GM18505 (cell line): Measurements from ENCODE around the gene KLK5.

ENCODE experiments used
- ATAC-seq: cut with Tn5 transposase; IDR thresholded peaks from one replicate; pipeline ENCODE4 v1.9.1; 2021; ENCODE audit not compliant: unreplicated experiment
- POLR2A ChIP-seq: IDR thresholded peaks from 4 replicates; pipeline ENCODE4 v1.6.1; 2011; ENCODE audit warnings: borderline replicate concordance; ENCODE audit not compliant: insufficient read depth, insufficient read length; ENCODE audit errors: extremely low read depth

The KLK5 gene

DNA sequence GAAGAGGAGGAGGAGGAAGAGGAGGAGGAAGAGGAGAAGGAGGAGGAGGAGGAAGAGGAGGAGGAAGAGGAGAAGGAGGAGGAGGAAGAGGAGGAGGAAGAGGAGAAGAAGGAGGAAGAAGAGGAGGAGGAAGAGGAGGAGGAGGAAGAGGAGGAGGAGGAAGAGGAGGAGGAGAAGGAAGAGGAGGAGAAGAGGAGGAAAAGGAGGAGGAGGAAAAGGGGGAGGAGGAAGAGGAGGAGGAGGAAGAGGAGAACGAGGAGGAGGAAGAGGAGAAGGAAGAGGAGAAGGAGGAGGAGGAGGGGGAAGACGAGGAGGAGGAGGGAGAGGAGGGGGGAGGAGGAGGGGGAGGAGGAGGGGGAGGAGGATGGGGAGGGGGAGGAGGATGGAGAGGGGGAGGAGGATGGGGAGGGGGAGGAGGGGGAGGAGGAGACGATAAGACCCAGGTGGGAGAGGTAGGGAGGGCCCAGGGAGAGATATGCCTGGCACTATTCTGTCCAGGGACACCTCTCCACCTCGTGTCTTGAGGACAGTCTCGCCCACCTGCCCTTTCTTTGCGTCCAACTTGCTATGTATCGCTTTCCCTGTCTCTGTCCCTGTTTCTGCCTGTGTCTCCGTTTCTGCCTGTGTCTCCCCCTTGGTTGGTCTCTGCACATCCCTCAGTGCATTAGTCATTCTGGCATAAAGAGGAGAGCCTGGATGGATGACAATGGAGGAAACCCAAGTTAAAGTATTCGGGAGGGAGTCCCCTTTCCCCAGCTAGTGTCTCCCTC lies 7.1 kb upstream of the KLK5 start:
- TF ChIP-seq POLR2A = no peak

DNA sequence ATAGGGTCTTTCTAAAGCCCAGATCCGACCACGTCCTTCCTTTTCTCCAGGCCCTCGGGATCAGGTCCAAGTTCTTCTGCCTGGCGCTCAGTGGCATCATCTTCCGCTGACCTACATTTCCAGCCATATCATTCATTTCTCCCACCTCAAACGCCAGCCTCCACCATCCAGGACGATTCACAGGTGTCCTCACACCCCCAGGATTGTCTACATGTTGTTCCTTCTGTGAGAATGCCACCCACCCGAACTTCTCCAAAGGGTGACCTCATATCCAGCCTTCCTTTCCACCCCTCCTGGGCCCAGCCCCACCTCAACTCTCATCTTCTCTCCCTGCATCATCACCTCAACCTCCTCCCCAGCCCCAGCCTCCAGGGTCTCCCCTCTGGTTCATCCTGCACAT lies 4.7 kb upstream of the KLK5 start:
- TF ChIP-seq POLR2A = no peak
- ATAC-seq = no peak

More for the DNA sequence above, 7.1 kb upstream of the KLK5 start:
- ATAC-seq = no peak

DNA sequence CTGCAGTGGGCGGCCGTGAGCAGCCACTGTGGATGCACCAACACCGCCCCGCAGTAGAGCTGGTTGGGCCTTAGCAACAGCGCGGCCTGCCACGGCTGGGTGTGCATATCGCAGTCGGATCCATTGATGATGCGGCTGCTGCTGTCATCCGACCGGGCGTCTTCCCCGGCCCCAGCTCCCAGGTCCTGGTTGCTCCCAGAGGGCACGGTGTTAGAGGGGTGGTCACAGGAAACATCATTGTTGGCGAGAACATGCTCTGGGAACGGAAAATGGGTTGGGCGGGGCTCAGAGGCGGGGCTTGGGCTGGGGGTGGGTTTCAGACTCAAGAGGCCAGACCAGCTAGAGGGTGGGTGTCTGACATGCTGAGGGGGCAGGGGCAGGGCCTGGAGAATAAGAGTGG lies 3.0 kb downstream of the KLK5 start:
- TF ChIP-seq POLR2A = no peak
- ATAC-seq = no peak

DNA sequence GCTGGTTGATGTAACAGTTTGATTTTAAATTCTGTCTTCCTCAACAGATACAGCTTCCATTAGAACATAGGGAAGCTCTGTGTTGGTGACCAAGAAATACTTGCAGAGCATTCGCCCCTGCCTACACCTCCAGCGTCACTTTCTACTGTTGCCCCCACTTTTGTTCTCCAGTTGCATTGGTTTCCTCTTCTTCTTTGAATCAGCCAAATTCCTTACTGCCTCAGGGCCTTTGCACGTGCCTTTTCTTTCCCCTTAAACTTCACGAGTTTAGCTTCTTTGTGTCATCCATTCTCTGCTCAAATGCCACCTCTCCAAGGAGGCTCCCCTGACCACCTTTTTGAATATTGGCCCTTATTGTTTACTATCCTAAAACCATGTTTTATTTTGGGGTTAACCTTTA lies 5.7 kb downstream of the KLK5 start:
- no peak for ATAC-seq
- no peak for TF ChIP-seq POLR2A

DNA sequence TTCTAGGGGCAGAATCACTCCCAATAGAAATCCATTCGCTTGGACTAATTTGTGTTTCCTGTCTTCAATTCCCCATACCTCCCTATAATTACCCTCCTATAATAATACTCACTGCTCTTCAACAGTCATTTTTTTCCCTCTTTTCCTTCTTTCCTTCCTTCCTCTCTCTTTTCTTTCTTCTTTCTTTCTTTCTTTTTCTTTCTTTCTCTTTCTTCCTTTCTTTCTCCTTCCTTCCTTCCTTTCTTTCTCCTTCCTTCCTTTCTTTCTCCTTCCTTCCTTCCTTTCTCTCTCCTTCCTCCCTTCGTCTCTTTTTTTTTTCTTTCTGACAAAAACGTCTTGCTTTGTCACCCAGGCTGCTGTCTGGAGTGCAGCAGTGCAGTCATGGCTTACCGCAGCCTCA lies 8.0 kb downstream of the KLK5 start:
- ATAC-seq = no peak
- TF ChIP-seq POLR2A = no peak

DNA sequence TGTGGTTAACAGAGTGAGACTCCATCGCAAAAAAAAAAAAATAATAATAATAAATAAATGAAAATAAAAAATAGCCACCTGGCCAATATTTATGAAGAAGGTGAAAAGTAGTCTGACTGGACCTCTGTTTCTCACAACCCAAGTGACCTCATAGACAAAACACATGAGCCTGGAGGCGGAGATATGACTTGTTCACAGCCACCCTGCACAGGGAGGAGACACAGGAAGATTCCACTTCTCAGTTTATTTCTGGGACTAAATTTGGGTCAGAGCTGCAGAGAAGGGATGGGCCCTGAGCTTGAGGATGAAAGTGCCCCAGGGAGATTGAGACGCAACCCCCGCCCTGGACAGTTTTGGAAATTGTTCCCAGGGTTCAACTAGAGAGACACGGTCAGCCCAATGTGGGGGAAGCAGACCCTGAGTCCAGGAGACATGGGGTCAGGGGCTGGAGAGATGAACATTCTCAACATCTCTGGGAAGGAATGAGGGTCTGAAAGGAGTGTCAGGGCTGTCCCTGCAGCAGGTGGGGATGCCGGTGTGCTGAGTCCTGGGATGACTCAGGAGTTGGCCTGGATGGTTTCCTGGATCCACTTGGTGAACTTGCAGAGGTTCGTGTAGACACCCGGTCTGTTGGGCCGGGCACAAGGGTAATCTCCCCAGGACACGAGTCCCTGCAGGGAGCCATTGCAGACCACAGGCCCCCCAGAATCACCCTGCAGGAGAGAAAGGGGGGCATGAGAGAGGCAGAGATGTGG lies 9.6 kb downstream of the KLK5 start:
- ATAC-seq = no peak
- no peak for TF ChIP-seq POLR2A

DNA sequence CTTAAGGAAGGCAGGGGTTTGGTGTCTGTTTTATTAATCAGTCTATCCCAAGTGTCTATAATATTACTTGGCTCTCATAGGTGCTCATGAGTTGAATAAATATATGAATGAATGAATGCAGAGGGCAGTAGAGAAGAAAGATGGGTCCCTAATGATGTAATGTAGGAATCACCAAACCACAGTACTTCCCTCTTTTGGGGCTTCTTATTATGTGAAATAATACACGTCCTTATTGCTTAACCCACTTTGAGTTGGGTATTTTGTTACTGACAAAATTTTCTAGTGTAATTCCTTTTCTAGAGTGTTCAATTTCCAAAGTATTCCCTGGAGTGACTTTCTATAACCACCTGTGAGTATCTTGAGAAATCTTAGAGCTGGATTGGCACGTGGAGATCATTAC lies 13.2 kb downstream of the KLK5 start:
- no peak for TF ChIP-seq POLR2A
- ATAC-seq = no peak

DNA sequence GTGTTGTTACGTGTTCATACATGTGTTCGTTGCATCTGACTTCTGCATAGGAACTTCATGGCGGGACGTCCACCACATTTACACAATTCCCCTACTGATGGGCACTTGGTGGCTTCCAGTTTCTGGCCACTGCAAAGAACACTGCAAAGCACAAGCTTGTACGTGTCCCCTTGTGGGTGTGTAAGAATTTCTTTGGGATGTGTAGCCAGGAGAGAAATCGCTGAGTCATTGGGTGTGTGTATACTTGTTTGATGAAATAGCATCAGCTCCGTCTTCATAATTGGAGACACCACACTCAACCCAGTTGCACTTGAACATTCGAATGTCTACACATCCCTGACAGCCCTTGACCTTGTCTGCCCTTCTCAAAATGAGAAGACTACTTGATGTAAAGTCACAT lies 19.2 kb downstream of the KLK5 start:
- no peak for TF ChIP-seq POLR2A
- no peak for ATAC-seq

DNA sequence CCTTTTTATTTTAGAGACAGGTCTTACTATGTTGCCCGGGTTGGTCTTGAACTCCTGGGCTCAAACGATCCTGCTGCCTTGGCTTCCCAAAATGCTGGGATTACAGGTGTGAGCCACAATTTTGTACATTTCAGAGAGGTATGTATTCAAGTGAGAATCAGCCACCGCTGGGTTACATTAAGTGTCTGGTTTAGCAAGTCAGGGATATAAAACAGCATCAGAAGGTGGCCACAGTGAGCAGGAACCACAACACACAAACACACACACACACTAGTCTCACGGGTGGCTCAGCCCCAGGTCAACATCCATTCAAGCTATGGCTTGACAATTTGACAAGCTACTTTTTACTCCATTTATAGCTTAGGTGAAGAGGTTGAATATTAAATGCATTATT lies 20.2 kb downstream of the KLK5 start:
- no peak for TF ChIP-seq POLR2A
- no peak for ATAC-seq

DNA sequence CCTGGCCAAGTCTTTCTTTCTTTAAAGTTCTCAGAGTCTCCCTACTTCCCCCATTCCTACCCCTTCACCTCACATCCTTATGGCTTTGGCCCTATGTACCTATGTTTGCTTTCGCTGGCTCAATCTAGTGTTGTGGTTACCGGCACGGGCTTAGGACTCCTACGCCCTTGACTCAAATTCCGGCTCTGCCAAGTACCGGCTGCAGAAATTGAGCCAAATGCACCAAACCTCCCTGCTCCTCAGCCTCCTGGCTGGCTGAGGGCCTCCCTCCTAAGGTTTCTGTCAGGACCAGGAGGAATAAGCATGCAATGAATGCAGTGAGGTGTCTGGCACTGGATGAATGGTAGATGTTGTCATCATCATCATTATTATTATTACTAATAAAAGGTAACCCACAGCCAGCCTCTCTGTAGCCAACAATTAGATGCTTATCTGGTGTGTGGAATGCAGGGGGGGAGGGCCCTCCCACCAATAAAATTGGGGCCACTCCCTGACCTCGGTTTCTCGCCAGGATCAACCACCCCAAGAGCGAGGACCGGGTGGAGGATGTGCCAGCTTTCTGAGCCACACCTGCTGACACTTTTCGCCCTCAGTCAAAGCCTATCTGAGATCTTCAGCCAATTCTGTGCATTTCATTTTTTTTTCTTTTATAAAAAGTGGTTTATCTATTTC lies 20.7 kb downstream of the KLK5 start:
- TF ChIP-seq POLR2A = no peak
- ATAC-seq = no peak

DNA sequence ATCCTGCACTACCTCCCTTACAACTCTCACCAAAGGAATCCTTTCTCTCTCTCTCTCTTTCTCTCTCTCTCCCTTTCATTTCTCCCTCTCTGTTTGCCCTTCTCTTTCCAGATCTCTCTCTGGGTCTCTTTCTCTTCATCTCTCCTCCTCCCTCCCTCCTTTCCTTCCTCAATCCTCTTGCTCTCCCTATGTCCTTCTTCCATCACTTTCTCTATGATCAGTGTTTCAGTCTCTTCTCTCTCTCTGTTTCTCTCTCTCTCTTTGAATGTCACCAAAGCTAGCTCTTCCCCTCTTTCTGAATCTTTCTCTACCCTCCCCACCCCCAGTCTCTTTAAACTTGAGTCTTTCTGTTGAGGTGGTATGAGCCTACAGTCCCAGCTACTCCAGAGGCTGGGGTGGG lies 21.8 kb downstream of the KLK5 start:
- no peak for ATAC-seq
- TF ChIP-seq POLR2A = no peak

DNA sequence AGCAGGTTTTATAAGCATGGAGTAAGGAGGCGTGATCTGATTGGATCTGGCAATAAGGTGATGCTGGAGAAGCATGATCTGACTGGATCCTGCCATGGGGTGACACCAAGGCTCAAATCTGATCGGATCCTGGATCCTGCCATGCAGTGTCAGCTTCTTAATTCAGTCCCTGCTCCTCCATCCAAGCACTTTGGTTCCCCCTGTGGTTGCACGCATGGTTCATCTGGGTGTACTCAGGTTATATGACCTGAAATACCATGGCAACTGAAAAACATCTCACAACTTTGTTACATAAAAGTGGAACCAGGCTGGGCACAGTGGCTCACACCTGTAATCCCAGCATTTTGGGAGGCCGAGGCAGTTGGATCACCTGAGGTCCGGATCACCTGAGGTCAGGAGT lies 24.0 kb downstream of the KLK5 start:
- TF ChIP-seq POLR2A = no peak
- no peak for ATAC-seq

DNA sequence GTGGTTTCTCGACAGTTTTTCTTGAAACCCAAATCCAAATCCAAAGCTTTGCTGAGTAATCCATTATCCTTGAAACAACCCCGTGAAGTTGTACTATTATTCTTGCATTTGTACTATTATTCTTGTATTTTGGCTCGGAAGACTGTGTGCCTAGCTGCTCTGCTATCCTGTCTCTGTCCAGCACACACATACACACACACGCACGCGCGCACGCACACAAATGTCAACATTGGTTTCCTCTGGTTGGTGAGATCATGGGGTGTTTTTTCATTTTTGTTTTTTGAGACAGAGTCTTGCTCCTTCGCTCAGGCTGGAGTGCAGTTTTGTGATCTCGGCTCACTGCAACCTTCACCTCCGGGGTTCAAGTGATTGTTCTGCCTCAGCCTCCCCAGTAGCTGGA lies 26.7 kb downstream of the KLK5 start:
- TF ChIP-seq POLR2A = no peak
- no peak for ATAC-seq

DNA sequence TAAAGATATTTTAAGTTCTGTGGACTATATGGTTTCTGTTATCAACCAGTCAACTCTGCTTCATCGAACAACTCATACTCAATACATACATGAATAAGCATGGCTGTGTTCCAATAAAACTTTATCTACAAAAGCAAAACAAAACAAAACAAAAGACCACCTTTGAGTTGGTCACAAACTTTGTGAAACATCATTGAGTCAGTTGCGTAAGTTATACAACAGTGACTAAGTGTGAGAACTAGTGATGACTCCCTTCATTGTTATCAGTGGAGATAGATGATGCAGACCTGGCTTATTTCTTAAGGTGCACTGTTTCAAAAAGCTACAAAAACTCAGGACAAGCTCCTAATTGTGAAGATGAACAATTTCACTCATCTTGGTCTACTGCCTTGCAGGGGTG lies 27.1 kb downstream of the KLK5 start:
- TF ChIP-seq POLR2A = no peak
- ATAC-seq = no peak
